HG03039 (cell line): ENCODE measurements around the gene MYADM.

ENCODE experiments used
- ATAC-seq: cut with Tn5 transposase; IDR thresholded peaks from one replicate; pipeline ENCODE4 v1.9.1; 2021; ENCODE audit warnings: mild to moderate bottlenecking, moderate library complexity; ENCODE audit not compliant: unreplicated experiment

The MYADM gene

GRCh38 chr19:53883231-53883661 is 15.6 kb downstream of the MYADM start:
- no peak for ATAC-seq

GRCh38 chr19:53883741-53884140 is 16.1 kb downstream of the MYADM start:
- ATAC-seq, result no peak

- ATAC-seq, result no peak
Observed at GRCh38 chr19:53884256-53884655, 16.6 kb downstream of the MYADM start.

- no peak for ATAC-seq
Observed at GRCh38 chr19:53885036-53885435, 17.4 kb downstream of the MYADM start.

GRCh38 chr19:53892301-53892980 is 24.8 kb downstream of the MYADM start:
- ATAC-seq, result no peak

DNA sequence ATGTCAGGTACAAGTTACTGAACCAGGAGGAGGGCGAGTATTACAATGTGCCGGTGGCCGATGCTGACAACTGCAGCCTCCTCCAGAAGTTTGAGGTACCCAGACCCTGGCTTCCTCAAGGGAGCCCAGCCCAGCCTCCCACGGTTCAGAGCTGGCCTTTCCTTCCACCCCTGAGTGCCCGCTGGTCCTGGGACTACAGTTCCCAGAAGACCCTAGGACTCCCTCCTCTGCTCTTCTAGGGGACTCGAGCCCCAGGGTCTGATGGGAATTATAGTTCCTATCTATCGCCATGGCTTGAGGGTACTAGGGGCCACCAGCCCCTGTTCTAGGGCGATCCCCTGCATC is 25.3 kb downstream of the MYADM start:
- no peak for ATAC-seq

DNA sequence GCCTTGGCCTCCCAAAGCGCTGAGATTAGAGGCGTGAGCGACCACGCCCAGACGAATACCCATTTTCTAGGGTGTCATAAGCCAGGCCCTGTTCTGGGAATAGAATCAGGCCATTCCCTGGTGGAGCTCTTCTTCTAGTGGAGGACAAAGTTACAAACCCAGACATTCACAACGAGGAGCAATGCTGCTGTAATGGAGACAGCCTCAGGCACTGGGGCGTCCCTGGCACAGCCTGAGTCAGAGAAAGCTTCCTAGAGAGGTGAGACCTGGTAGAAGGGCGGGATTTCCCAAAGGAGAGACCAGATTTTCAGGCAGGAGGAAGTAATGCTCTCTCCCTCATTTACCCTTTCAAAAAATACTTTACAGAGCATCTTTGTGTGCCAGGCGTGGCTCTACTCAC is 27.0 kb downstream of the MYADM start:
- no peak for ATAC-seq

GRCh38 chr19:53896682-53897081 is 29.0 kb downstream of the MYADM start:
- no peak for ATAC-seq

DNA sequence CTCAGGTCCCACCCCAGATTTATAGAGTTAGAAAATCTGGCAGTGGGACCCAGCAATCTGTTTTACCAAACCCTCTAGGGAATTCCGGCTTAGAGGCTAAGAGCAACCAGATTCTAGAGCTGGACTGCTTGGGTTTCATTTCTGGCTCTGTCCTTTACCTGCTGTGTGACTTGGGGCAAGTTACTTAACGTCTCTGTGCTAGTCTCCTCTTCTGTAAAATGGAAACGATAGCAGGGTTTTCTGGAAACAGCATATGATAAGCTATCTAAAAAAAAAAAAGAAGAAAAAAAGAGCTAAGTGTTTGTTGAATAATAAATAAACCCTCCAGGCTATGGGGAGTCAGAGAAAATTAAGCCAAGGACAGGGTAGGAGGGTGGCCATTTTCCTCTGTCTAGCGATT is 29.8 kb downstream of the MYADM start:
- no peak for ATAC-seq

DNA sequence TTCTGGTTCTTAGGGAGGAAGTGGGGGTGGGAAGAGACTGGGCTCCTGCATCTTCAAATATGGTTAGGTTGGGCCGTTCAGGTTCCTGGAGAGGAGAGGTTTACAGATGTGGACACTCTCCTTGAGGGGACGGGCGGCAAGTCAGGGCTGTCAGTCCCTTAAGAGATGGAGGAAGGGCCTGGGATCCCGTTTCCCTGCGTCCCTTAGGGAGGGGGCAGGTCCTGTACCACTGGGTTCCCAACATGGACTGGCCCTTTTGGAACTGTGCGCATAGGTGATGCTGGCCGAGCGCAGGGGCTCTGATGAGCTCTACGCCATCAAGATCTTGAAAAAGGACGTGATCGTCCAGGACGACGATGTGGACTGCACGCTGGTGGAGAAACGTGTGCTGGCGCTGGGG is 30.5 kb downstream of the MYADM start:
- no peak for ATAC-seq

DNA sequence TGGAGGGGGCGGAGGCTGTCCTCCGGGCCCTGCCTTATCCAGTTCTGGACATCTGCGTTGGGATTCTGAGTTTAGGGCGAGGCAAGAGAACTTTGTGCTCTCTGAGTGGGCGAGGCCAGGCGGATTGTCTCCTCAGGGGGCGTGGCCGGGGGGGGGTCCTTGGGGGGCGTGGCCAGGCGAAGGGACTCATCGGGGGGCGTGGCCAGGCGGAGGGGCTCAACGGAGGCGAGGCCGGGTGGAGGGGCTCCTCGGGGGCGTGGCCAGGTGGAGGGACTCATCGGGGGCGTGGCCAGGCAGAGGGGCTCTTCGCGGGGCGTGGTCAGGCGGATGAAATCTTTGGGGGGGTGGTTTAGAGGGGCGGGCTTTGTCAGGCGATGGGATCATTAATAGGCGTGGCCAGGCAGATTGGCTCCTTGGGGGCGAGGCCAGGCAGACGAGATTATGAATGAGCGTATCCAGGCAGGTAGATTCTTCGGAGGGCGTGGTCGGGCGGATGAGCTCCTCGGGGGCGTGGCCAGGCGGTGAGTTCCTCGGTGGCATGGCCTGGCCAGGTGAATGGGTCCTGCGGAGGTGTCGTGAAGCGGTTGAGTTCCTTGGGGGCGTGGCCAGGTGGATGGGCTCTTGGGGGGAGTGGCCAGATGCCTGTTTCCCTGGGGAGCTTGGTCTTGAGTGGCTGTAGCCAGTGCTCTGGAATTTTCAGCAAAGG is 31.1 kb downstream of the MYADM start:
- no peak for ATAC-seq

GRCh38 chr19:53900191-53900860 is 32.6 kb downstream of the MYADM start:
- ATAC-seq, result no peak

DNA sequence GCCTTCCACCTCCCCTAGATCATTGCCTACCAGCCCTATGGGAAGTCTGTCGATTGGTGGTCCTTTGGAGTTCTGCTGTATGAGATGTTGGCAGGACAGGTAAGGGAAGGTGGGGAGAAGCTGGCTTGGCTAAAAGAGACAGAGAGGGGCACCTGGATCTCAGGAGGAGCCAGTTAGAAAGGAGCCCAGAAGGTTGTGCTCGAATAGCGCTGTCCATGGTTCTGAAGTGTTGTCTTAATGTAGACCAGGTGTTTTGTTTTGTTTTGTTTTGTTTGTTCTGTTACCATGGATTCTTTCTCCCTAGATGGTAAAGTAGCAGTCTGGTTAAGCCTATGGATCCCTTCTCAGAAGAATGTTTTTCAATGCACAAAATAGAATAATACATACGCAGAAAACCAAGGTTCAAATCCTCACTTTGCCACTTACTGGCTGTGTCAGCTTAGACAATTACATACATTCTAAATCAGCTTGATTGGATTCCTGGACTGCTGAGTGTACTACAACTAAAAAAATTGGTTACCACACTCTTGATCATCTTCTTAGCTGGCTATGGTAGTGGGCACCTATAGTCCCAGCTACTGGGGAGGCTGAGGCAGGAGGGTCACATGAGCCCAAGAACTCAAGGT is 35.5 kb downstream of the MYADM start:
- ATAC-seq, result no peak

DNA sequence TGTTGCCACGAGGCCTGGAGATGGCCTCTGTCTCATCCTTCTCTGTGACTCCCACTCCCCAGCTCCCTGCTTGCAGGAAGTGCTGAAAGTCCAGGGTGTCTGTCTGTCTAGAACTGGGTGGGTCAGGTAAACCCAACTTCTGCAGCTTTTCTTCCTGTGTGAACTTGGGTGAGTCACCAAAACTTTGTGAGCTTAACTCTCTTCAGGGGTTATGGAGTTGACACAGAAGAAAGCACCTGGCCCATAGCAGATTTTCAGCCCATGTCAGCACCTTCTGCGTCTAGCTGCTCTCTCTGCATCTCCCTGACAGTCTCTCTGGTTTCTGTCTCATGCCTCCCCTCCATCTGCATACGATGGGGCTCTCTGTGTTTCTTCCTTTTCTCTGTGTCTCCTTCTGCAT is 37.2 kb downstream of the MYADM start:
- ATAC-seq, result no peak

- no peak for ATAC-seq
Observed at GRCh38 chr19:53905787-53906186, 38.1 kb downstream of the MYADM start.

- no peak for ATAC-seq
Observed at GRCh38 chr19:53906211-53907192, 38.8 kb downstream of the MYADM start.

DNA sequence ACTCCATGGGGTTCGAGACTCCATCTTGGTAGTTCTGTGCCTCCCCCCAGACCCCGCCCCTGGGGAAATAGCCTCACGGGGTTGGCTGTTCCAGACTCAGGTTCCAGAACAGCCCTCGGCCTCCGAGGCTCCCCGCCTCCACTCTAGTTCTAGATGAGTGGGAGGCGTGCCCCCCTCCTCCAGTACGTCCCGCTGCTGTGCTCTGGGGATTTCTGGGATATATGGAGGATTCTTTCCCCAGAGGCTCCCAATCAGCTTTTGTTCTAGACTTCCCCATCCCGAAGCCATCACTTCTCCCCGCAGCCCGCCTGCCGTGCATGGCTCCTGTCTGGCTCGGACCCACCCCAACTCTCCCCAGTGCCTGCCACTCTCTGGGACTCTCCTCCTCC is 39.5 kb downstream of the MYADM start:
- ATAC-seq, result no peak

- ATAC-seq, result no peak
Observed at GRCh38 chr19:53907690-53908089, 40.0 kb downstream of the MYADM start.

GRCh38 chr19:53908106-53908934 is 40.6 kb downstream of the MYADM start:
- ATAC-seq, result no peak

DNA sequence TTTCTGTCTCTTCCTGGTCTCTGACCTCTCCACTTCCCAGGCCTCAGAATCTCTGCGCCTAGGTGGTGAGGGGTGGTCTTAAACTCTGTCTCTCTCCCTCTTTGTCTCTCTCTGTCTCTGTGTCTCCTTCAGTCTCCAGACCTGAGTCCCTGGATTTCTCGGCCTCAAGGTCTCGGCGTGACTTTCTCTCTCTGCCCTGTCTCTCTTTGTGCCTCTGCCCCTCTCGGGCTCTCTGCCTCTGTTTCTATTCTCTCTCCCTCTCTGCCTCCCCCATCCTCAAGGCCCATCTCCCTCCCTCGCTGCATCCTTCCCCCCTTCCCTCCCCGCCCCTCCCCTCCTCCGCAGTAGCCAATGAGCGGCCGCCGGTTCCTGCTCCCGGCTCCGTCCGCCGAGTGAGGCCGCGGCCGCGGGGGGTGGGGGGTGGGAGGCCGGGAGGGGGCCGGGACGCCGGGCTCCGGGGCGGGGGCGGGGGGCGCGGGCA is 41.3 kb downstream of the MYADM start, which contains the start of gene CACNG7:
CACNG7 (plus strand) TSS at position 344 of the 481 bp plus-strand sequence. CDS start 3,554 bp downstream, outside the sequence.
- ATAC-seq, result no peak
